ENCODE measurements around the gene PTPRN2. TPM values are rescaled to one million over a fixed set of nuclear protein-coding genes. Genes with fewer than 3 reads are reported as not detected.

Gene PTPRN2
- total and polyA plus RNA-seq, 9 of the 15 experiments (the other 6 are each of a cell fraction or from before 2014, with no cell fraction given): not detected

- no peak overlapping the region for H3K9ac ChIP-seq (ENCODE audit: insufficient read depth in 1 of 2, low read depth in 2 of 2, low read length in 2 of 2)
- no peaks in the 10 kb centered on the region for H3K36me3 ChIP-seq (ENCODE audit: control insufficient read depth, insufficient read depth, low read length)
- no peak overlapping the region for H2AFZ ChIP-seq (ENCODE audit: low read depth, low read length)
- BruUV-seq (replicated peaks): no TSS peak
- H3K4me2 ChIP-seq (ENCODE audit: insufficient read depth, low read length): no peak overlapping the region
- ATAC-seq (no peak), FAIRE-seq (no peak), DNase-seq (ENCODE audit: extremely low read depth in 1 of 4, low spot score in 3 of 4) (no peak)
- no peaks in the 10 kb centered on the region; the same call in 1 of the 2 replicates for H4K20me1 ChIP-seq (replicated peaks; ENCODE audit: control insufficient read depth, insufficient read depth, low read length)
- 0 out of 5 replicates have a peak, but pooled peaks cover 0 to 2% of the 10 kb centered on the region in 2 experiments for H3K4me1 ChIP-seq (replicated peaks in 1 of 2; ENCODE audit: control insufficient read depth in 2 of 2, insufficient read depth in 2 of 2, low read length in 2 of 2)
- TF ChIP-seq POLR2G (IDR thresholded peaks at IDR 0.05; ENCODE audit: low read depth, low read length) (no peak), ZNF583 (CRISPR knock-in tag; IDR thresholded peaks at IDR 0.05) (no peak), NFXL1 (CRISPR knock-in tag; IDR thresholded peaks at IDR 0.05) (no peak), FUS (optimal IDR thresholded peaks at IDR 0.05; ENCODE audit: low read depth, low read length) (no peak), TOE1 (IDR thresholded peaks at IDR 0.05; ENCODE audit: borderline replicate concordance) (no peak), TOE1 (CRISPR knock-in tag; IDR thresholded peaks at IDR 0.05; ENCODE audit: borderline replicate concordance, low read depth) (no peak), CREB3L1 (IDR thresholded peaks at IDR 0.05; ENCODE audit: borderline replicate concordance, low read depth) (no peak), ILF3 (IDR thresholded peaks at IDR 0.05; ENCODE audit: borderline replicate concordance) (no peak), TCF7 (IDR thresholded peaks at IDR 0.05; ENCODE audit: borderline replicate concordance) (no peak), MAFG (tag; conservative IDR thresholded peaks at IDR 0.05) (no peak), ZC3H8 (IDR thresholded peaks at IDR 0.05) (no peak), ZNF263 (CRISPR knock-in tag; IDR thresholded peaks at IDR 0.05; ENCODE audit: borderline replicate concordance) (no peak)
- TF ChIP-seq, protein P1, sequence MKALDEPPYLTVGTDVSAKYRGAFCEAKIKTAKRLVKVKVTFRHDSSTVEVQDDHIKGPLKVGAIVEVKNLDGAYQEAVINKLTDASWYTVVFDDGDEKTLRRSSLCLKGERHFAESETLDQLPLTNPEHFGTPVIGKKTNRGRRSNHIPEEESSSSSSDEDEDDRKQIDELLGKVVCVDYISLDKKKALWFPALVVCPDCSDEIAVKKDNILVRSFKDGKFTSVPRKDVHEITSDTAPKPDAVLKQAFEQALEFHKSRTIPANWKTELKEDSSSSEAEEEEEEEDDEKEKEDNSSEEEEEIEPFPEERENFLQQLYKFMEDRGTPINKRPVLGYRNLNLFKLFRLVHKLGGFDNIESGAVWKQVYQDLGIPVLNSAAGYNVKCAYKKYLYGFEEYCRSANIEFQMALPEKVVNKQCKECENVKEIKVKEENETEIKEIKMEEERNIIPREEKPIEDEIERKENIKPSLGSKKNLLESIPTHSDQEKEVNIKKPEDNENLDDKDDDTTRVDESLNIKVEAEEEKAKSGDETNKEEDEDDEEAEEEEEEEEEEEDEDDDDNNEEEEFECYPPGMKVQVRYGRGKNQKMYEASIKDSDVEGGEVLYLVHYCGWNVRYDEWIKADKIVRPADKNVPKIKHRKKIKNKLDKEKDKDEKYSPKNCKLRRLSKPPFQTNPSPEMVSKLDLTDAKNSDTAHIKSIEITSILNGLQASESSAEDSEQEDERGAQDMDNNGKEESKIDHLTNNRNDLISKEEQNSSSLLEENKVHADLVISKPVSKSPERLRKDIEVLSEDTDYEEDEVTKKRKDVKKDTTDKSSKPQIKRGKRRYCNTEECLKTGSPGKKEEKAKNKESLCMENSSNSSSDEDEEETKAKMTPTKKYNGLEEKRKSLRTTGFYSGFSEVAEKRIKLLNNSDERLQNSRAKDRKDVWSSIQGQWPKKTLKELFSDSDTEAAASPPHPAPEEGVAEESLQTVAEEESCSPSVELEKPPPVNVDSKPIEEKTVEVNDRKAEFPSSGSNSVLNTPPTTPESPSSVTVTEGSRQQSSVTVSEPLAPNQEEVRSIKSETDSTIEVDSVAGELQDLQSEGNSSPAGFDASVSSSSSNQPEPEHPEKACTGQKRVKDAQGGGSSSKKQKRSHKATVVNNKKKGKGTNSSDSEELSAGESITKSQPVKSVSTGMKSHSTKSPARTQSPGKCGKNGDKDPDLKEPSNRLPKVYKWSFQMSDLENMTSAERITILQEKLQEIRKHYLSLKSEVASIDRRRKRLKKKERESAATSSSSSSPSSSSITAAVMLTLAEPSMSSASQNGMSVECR (CRISPR knock-in tag; IDR thresholded peaks at IDR 0.05): no peak
- under 1% methylated on average over 29 of the region's 29 CpGs for WGBS (ENCODE audit: insufficient coverage, low coverage, missing lambda C conversion rate)
- H3K79me2 ChIP-seq (ENCODE audit: control insufficient read depth, insufficient read depth, low read length): no peaks in the 10 kb centered on the region
- no peak overlapping the region for H3K27ac ChIP-seq (ENCODE audit: extremely low read depth, low read depth, low read length)
- in situ Hi-C loops (cut with MboI): no loop called here
- ChIA-PET POLR2A (no interaction called here), CTCF (ENCODE audit: low intra/inter-chr PET ratio) (no interaction called here)
- H3K27me3 ChIP-seq (ENCODE audit: control insufficient read depth in 2 of 2, insufficient read depth in 2 of 2, low read length in 2 of 2): peaks cover 45 to 71% of the 10 kb centered on the region in 2 experiments
- H3K9me1 ChIP-seq (ENCODE audit: control insufficient read depth, insufficient read depth, low read length): no peaks in the 10 kb centered on the region
- intact Hi-C loops (cut with micrococcal nuclease): no loop called here
- H3K9me3 ChIP-seq (replicated peaks; ENCODE audit: control insufficient read depth, insufficient read depth, low read depth, low read length): peaks cover 10% of the 10 kb centered on the region; the same call in 1 of the 2 replicates
- no peak overlapping the region for H3K4me3 ChIP-seq
Observed at GRCh38 chr7:157843336-157844140, 744.1 kb downstream of the PTPRN2 start.
